Neural progenitor cell (in vitro differentiated cells): ENCODE results near the gene GTF3C1.

ENCODE experiments used
- CTCF ChIP-seq: fragments of 200-600 bp; sonication (generic); IDR thresholded peaks from 2 replicates; pipeline ENCODE4 v1.5.1; 2017; ENCODE audit warnings: antibody characterized with exemption, mild to moderate bottlenecking
- EZH2 ChIP-seq: fragments of 200-600 bp; sonication (generic); IDR thresholded peaks from 2 replicates; pipeline ENCODE4 v1.6.1; 2017; ENCODE audit warnings: antibody characterized with exemption, mild to moderate bottlenecking, moderate library complexity

- TF ChIP-seq EZH2, result no peak
- TF ChIP-seq CTCF, result no peak
Measured at GRCh38 chr16:27514806-27515205, 34.9 kb downstream of the GTF3C1 start.
